ENCODE results near the gene SCLT1. TPM values are rescaled to one million over a fixed set of nuclear protein-coding genes. Genes with fewer than 3 reads are reported as not detected.

The SCLT1 gene
- total RNA-seq, 1 experiment from 2014 or later, result 15.2 TPM

DNA sequence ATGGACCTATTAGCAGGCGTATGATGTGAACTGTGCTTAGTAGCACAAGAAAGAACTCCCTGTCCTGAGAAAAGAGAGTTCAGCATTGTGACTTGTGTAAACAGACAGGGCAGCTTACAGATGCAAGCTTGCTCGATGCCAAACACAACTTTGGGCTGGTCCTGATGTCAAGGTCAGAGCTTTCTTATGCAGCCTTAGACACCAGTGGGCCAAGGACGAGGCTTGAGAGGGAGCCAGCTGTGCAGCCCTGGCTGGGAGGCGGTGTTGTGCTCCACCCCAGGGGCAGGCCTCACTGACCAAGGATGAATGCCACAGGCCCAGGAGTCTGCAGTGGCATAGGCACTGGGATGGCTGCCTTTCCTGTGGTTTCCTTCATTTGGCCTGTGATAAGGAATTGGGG lies 248.4 kb downstream of the SCLT1 start:
- no peak for DNase-seq (ENCODE audit: low read depth)

- DNase-seq (ENCODE audit: low read depth), result no peak
These were observed 251.9 kb downstream of the SCLT1 start for GRCh38 chr4:128841402-128841801.

DNA sequence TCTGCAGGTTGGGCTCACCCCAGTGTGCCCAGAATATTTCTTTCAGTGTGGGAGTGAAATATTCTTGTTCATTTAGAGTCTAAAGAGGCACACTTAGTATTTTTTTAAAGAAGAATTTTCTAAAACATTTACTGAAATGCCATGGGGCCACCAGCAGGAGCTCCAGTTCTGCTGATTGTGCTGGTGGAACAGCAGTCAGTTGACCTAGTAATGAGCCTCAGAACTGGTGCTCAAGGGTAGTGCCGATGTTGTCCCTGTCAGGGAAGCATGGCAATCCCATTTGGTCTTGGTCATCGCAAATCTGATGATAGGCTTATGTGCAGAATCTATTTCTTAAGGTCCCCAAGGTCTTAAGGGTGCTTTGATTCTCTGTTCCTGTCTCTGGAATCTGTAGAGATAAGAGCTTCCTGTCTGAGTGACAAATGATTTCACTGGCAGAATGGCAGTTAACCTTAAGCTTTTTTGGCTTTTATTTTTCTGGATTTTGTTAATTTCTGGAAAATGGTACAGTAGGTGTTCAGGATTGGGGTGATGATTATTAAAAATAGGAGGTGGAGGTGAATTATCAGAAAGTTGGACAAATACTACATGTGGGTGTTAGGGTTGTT lies 252.5 kb downstream of the SCLT1 start:
- DNase-seq (ENCODE audit: low read depth), result no peak

GRCh38 chr4:128837679-128838078 lies 255.7 kb downstream of the SCLT1 start:
- no peak for DNase-seq (ENCODE audit: low read depth)

DNA sequence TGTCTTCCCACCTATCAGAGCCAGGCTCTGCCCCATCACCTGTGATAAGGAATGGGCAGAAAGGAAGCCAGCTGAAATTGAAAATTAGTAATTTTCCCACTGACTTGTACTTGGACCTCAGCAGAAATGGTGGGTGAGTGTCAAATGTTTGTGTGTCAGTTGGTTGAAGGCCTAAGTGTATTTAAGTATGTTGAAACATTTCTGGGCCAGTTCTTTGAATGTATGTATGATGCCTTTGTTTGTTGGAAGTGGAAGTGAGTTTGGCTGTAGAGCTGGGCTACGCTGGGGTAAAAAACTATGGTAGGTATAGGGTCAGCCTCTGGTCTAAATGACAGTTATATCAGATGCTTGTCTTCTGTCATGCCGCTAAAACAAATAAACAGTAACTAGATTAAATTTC lies 256.1 kb downstream of the SCLT1 start:
- no peak for DNase-seq (ENCODE audit: low read depth)

- DNase-seq (ENCODE audit: low read depth), result no peak
These were observed 257.7 kb downstream of the SCLT1 start for GRCh38 chr4:128835498-128836222.

Small RNAs within 50 kb of the gene (small RNA-seq; reads per million reads assigned to genes)
- gene AC093826.2, result not detected

Other genes with a start within 250 kb of the SCLT1 start
- 2.5 and 3.1 TPM in 2 replicates for gene C4orf33, start 2.6 kb upstream of the SCLT1 start, total RNA-seq (2014; rRNA removed; shearing (Covaris generic))